Endothelial cell of umbilical vein (primary cell): ENCODE data around the gene HABP4. TPM values are rescaled to one million over a fixed set of nuclear protein-coding genes. Genes with fewer than 3 reads are reported as not detected.
A peak's percentile ranks its signal among the peaks of the same experiment; 100 is the strongest.

Source experiments
- BruUV-seq: library from RNA; stranded (reverse); fragments of 400-500 nt; replicated peaks from 2 replicates; lab custom pipeline; 2021; lab: Mats Ljungman, UMichigan
- CTCF ChIA-PET: fragments of 300-600, 350-600 bp; sonication (Branson Sonifier 250); formaldehyde crosslinking; loops from one replicate; lab custom pipeline; 2021; ENCODE audit warnings: antibody characterized with exemption, inconsistent platforms; lab: Charles Lee
- POLR2A ChIA-PET: fragments of 300-600, 350-600 bp; sonication (Branson Sonifier 250); formaldehyde crosslinking; loops from one replicate; lab custom pipeline; 2021; ENCODE audit warnings: antibody characterized with exemption, inconsistent platforms; lab: Charles Lee
- DNase-seq: peaks from one replicate; pipeline ENCODE4 v3.0.0-alpha.2; 2011; ENCODE audit warnings: low read depth, low spot score
- FAIRE-seq: peaks from 2 replicates; lab custom pipeline; 2011; peaks lifted over from hg19 to GRCh38; lab: Jason Lieb, UNC
- H2AFZ ChIP-seq: 2 replicates; pipeline ENCODE4 v1.6.0; 2012; ENCODE audit warnings: low read depth, low read length, control low read depth, inconsistent platforms
- H3K27ac ChIP-seq: 2 replicates; pipeline ENCODE4 v1.5.1; 2011; ENCODE audit warnings: low read depth, mild to moderate bottlenecking, control low read depth, low read length, moderate library complexity; ENCODE audit not compliant: insufficient read depth
- H3K27me3 ChIP-seq, 2 experiments: 2 replicates each; pipeline versions ENCODE4 v1.6.0 to v1.6.1; 2011; ENCODE audit warnings: low read length in 2 of 2, mixed read lengths in 1 of 2; ENCODE audit not compliant: control insufficient read depth in 2 of 2, insufficient read depth in 2 of 2
- H3K36me3 ChIP-seq, 2 experiments: 2 replicates in 1 of 2; 3 replicates in 1 of 2; pipeline ENCODE4 v1.5.1; 2011; ENCODE audit warnings: low read length in 2 of 2, mild to moderate bottlenecking in 1 of 2, moderate library complexity in 1 of 2; ENCODE audit not compliant: control insufficient read depth in 2 of 2, insufficient read depth in 2 of 2; ENCODE audit errors: extremely low read depth in 1 of 2
- H3K4me1 ChIP-seq: 3 replicates; pipeline ENCODE4 v1.5.1; 2011; ENCODE audit warnings: mild to moderate bottlenecking, low read length; ENCODE audit not compliant: control insufficient read depth, insufficient read depth; ENCODE audit errors: extremely low read depth
- H3K4me2 ChIP-seq: 2 replicates; pipeline ENCODE4 v1.6.1; 2011; ENCODE audit warnings: low read length, control low read depth, mixed read lengths; ENCODE audit not compliant: insufficient read depth
- H3K4me3 ChIP-seq, 3 experiments: fragments of 200-600 bp in 1 of 3; sonication (generic), shearing (Covaris generic) in 1 of 3; replicated peaks in 1 of 3; 2 replicates each; pipeline ENCODE4 v1.5.1; 2011 to 2016; ENCODE audit warnings: control low read depth in 3 of 3, low read length in 3 of 3, mild to moderate bottlenecking in 2 of 3, inconsistent platforms in 1 of 3, low read depth in 1 of 3, moderate library complexity in 1 of 3; ENCODE audit not compliant: insufficient read depth in 1 of 3
- H3K79me2 ChIP-seq: 2 replicates; pipeline ENCODE4 v1.6.0; 2012; ENCODE audit warnings: low read length, inconsistent platforms; ENCODE audit not compliant: control insufficient read depth, insufficient read depth
- H3K9ac ChIP-seq: replicated peaks from 2 replicates; pipeline ENCODE3; 2011; ENCODE audit warnings: low read length, control low read depth; ENCODE audit not compliant: insufficient read depth; ENCODE audit errors: extremely low read depth
- H3K9me1 ChIP-seq: replicated peaks from 3 replicates; pipeline ENCODE4 v1.6.0; 2011; ENCODE audit warnings: mild to moderate bottlenecking, low read length; ENCODE audit not compliant: control insufficient read depth, insufficient read depth; ENCODE audit errors: extremely low read depth
- H3K9me3 ChIP-seq: replicated peaks from 2 replicates; pipeline ENCODE4 v1.5.1; 2012; ENCODE audit warnings: low read length, inconsistent platforms; ENCODE audit not compliant: control insufficient read depth, insufficient read depth
- H4K20me1 ChIP-seq: replicated peaks from 2 replicates; pipeline ENCODE3; 2011; ENCODE audit warnings: mild to moderate bottlenecking, low read length; ENCODE audit not compliant: control insufficient read depth, insufficient read depth; ENCODE audit errors: extremely low read depth
- CTCF ChIP-seq, 2 donors: IDR thresholded peaks; 1 replicate in 1 of 2; 2 replicates in 1 of 2; pipeline ENCODE4 v1.5.1; 2011; ENCODE audit warnings: low read length in 2 of 2, mild to moderate bottlenecking in 2 of 2, moderate library complexity in 2 of 2, control low read depth in 1 of 2, inconsistent platforms in 1 of 2, low read depth in 1 of 2; ENCODE audit not compliant: insufficient read depth in 1 of 2; ENCODE audit errors: extremely low read depth in 1 of 2
- EZH2 ChIP-seq: IDR thresholded peaks from 2 replicates; pipeline ENCODE4 v1.6.1; 2012; ENCODE audit warnings: borderline replicate concordance, low read depth, mild to moderate bottlenecking, moderate library complexity, low read length, inconsistent platforms; ENCODE audit not compliant: severe bottlenecking
- FOS ChIP-seq: IDR thresholded peaks from 2 replicates; pipeline ENCODE4 v1.6.1; 2011; ENCODE audit warnings: mild to moderate bottlenecking, low read length, moderate library complexity, borderline replicate concordance; ENCODE audit not compliant: insufficient read depth
- GATA2 ChIP-seq: IDR thresholded peaks from 2 replicates; pipeline ENCODE4 v1.7.0; 2011; ENCODE audit warnings: low read depth, mild to moderate bottlenecking, moderate library complexity, mixed read lengths, low read length; ENCODE audit not compliant: insufficient read length, insufficient read depth
- JUN ChIP-seq: IDR thresholded peaks from 2 replicates; pipeline ENCODE4 v1.6.1; 2011; ENCODE audit warnings: borderline replicate concordance, low read depth; ENCODE audit not compliant: insufficient read length, insufficient read depth
- MAX ChIP-seq: IDR thresholded peaks from 2 replicates; pipeline ENCODE4 v1.6.1; 2011; ENCODE audit not compliant: insufficient read depth, insufficient read length
- MYC ChIP-seq: IDR thresholded peaks from one replicate; pipeline ENCODE4 v1.6.1; 2011; ENCODE audit warnings: mild to moderate bottlenecking, low read depth, low read length
- POLR2A ChIP-seq: IDR thresholded peaks from 2 replicates; pipeline ENCODE4 v1.6.1; 2012; ENCODE audit warnings: low read depth, mild to moderate bottlenecking, control low read depth, low read length
- POLR2AphosphoS5 ChIP-seq: IDR thresholded peaks from 2 replicates; pipeline ENCODE4 v1.6.1; 2012; ENCODE audit warnings: low read depth, mild to moderate bottlenecking, control low read depth, low read length, moderate library complexity; ENCODE audit not compliant: insufficient read depth
- dilution Hi-C: fragments of 300-500 bp; cut with MboI; formaldehyde crosslinking; loops from one replicate; pipeline ENCODE4 v1.15.0; 2019; ENCODE audit warnings: low sequenced_read_pairs; ENCODE audit not compliant: extremely low pct_ligation_motif_present
- intact Hi-C: fragments of 100-400 bp; cut with micrococcal nuclease; formaldehyde crosslinking; loops from one replicate; pipeline ENCODE4 v1.10.0; 2022
- polyA plus RNA-seq, 4 experiments: library from polyadenylated mRNA; depleted of rRNA in 3 of 4; stranded (reverse) in 3 of 4; unstranded in 1 of 4; fragments of >200 nt; gene quantifications; 2 replicates each; pipeline versions ENCODE4 v1.2.1 to v1.2.3, GENCODE V29; 2011 to 2012; ENCODE audit warnings: missing spikeins in 1 of 4
- total RNA-seq: library from RNA; stranded (reverse); gene quantifications from 2 replicates; pipeline ENCODE4 v1.2.3, GENCODE V29; 2021

The HABP4 gene
- total and polyA plus RNA-seq, 2 donors (not counting 3 experiments of a cell fraction or from before 2014, with no cell fraction given) = 4.6 to 11.1 TPM

GRCh38 chr9:96423322-96423984, 26.5 kb upstream of the HABP4 start:
- no peaks in the 10 kb centered on the region for H3K79me2 ChIP-seq
- ChIA-PET CTCF (no interaction called here), POLR2A (no interaction called here)
- H3K27me3 ChIP-seq = no peaks in the 10 kb centered on the region
- H3K4me3 ChIP-seq = no peak overlapping the region
- no peak overlapping the region for H3K27ac ChIP-seq
- TF ChIP-seq EZH2 = no peak
- TF ChIP-seq GATA2 = no peak
- no peak for TF ChIP-seq JUN
- no peak for TF ChIP-seq POLR2A
- TF ChIP-seq FOS = no peak
- TF ChIP-seq MYC = no peak
- no peak for TF ChIP-seq MAX
- TF ChIP-seq CTCF (IDR thresholded peaks at IDR 0.05; ENCODE audit: extremely low read depth in 1 of 2, insufficient read depth in 1 of 2, low read depth in 1 of 2, low read length in 2 of 2) = no peak
- TF ChIP-seq POLR2AphosphoS5 = no peak
- no peak overlapping the region for H3K9ac ChIP-seq
- dilution Hi-C loops = no loop called here
- intact Hi-C loops = loop anchor here (5.0 kb wide), 1 partner anchor 1116 kb away; no protein-coding TSS in a partner anchor
- no peak overlapping the region for H3K4me2 ChIP-seq
- peaks cover 20% of the 10 kb centered on the region for H3K4me1 ChIP-seq
- BruUV-seq = no TSS peak
- H3K9me3 ChIP-seq = no peaks in the 10 kb centered on the region
- H4K20me1 ChIP-seq = no peaks in the 10 kb centered on the region
- H3K9me1 ChIP-seq = no peaks in the 10 kb centered on the region
- FAIRE-seq = no peak
- peak overlapping the region; percentile 22 for H2AFZ ChIP-seq
- no peaks in the 10 kb centered on the region for H3K36me3 ChIP-seq
- no peak for DNase-seq
